ENCODE results near the gene MUC5B.

- TF ChIP-seq CTCF (conservative IDR thresholded peaks at IDR 0.05; ENCODE audit: low read depth, low read length) (no peak), EZH2 (IDR thresholded peaks at IDR 0.05; ENCODE audit: borderline replicate concordance, low read depth, low read length, poor library complexity, severe bottlenecking) (no peak)
Observed at GRCh38 chr11:1260023-1260501, 37.2 kb downstream of the MUC5B start.
